Measurements from ENCODE around the gene TBL2. TPM values are rescaled to one million over a fixed set of nuclear protein-coding genes. Genes with fewer than 3 reads are reported as not detected.
"Not testable (repeated sequence)": the region's sequence is repeated elsewhere in the genome, so short reads cannot be mapped to it uniquely, and the experiment has no call there.

Gene TBL2
- total and polyA plus RNA-seq, 10 of the 15 experiments (the other 5 are each of a cell fraction or from before 2014, with no cell fraction given): 1.1 to 49.7 (median 26.7) TPM

DNA sequence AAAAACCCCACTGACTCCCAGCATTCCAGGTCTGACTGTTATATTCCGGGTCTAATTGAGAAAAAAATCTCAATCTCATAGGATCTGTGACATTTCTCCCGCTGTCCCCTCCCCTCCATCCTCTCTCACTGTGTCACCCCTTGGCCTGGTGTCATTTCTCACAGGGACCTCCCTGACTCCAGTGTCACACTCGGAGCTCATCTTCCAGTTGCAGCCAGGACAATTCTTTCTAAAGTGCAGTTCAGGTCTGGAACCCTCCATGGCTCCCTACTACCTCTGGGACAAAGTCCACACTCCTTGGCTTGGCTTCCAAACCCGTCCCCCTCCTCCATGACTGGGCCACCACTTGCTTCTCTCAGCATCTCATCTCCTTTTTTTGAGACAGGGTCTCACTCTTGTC lies 31.7 kb upstream of the TBL2 start:
- CTCF ChIA-PET: interaction anchor here (0.6 to 1.5 kb wide), 5 partner anchors 19 to 125 kb away, joined by 3 to 5 read pairs (median 3); no protein-coding TSS in a partner anchor
- TF ChIP-seq, protein P1, sequence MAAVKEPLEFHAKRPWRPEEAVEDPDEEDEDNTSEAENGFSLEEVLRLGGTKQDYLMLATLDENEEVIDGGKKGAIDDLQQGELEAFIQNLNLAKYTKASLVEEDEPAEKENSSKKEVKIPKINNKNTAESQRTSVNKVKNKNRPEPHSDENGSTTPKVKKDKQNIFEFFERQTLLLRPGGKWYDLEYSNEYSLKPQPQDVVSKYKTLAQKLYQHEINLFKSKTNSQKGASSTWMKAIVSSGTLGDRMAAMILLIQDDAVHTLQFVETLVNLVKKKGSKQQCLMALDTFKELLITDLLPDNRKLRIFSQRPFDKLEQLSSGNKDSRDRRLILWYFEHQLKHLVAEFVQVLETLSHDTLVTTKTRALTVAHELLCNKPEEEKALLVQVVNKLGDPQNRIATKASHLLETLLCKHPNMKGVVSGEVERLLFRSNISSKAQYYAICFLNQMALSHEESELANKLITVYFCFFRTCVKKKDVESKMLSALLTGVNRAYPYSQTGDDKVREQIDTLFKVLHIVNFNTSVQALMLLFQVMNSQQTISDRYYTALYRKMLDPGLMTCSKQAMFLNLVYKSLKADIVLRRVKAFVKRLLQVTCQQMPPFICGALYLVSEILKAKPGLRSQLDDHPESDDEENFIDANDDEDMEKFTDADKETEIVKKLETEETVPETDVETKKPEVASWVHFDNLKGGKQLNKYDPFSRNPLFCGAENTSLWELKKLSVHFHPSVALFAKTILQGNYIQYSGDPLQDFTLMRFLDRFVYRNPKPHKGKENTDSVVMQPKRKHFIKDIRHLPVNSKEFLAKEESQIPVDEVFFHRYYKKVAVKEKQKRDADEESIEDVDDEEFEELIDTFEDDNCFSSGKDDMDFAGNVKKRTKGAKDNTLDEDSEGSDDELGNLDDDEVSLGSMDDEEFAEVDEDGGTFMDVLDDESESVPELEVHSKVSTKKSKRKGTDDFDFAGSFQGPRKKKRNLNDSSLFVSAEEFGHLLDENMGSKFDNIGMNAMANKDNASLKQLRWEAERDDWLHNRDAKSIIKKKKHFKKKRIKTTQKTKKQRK (IDR thresholded peaks at IDR 0.05; ENCODE audit: low read depth, low read length): no peak
- TF ChIP-seq ZNF207 (IDR thresholded peaks at IDR 0.05; ENCODE audit: borderline replicate concordance) (no peak), EP300 (IDR thresholded peaks at IDR 0.05; ENCODE audit: borderline replicate concordance in 1 of 2, control insufficient read depth in 1 of 2, low read depth in 2 of 2, low read length in 2 of 2) (no peak), ATF7 (IDR thresholded peaks at IDR 0.05; ENCODE audit: low read depth) (no peak)
- TF ChIP-seq, protein P2, sequence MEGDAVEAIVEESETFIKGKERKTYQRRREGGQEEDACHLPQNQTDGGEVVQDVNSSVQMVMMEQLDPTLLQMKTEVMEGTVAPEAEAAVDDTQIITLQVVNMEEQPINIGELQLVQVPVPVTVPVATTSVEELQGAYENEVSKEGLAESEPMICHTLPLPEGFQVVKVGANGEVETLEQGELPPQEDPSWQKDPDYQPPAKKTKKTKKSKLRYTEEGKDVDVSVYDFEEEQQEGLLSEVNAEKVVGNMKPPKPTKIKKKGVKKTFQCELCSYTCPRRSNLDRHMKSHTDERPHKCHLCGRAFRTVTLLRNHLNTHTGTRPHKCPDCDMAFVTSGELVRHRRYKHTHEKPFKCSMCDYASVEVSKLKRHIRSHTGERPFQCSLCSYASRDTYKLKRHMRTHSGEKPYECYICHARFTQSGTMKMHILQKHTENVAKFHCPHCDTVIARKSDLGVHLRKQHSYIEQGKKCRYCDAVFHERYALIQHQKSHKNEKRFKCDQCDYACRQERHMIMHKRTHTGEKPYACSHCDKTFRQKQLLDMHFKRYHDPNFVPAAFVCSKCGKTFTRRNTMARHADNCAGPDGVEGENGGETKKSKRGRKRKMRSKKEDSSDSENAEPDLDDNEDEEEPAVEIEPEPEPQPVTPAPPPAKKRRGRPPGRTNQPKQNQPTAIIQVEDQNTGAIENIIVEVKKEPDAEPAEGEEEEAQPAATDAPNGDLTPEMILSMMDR (IDR thresholded peaks at IDR 0.05 in 2 of 3, conservative IDR thresholded peaks at IDR 0.05 in 1 of 3; ENCODE audit: control insufficient read depth in 2 of 3, extremely low read depth in 1 of 3, insufficient read depth in 1 of 3, low read depth in 3 of 3, low read length in 3 of 3): no peak
- H3K4me1 ChIP-seq (ENCODE audit: control insufficient read depth, insufficient read depth, low read length): no peaks in the 10 kb centered on the region

DNA sequence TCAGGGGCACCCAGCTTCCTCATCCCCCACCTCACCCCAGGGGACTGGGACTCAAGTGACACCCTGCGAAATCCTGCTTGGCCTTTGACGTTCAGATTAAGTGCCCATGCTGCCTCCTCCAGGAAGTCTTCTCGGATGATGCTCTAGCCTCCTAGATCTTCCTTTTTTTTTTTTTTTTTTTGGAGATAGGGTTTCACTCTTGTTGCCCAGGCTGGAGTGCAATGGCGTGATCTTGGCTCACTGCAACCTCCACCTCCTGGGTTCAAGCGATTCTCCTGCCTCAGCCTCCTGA lies 29.3 kb upstream of the TBL2 start:
- H3K9ac ChIP-seq (ENCODE audit: control insufficient read depth, insufficient read depth, low read length); H3K4me1 ChIP-seq (ENCODE audit: control insufficient read depth, insufficient read depth, low read length); H3K9me3 ChIP-seq (replicated peaks; ENCODE audit: control insufficient read depth, insufficient read depth, low read length); H3K36me3 ChIP-seq (ENCODE audit: control insufficient read depth in 2 of 2, insufficient read depth in 2 of 2, low read length in 1 of 2); H3K4me2 ChIP-seq (ENCODE audit: control insufficient read depth, insufficient read depth); BruUV-seq (replicated peaks); ATAC-seq; H3K27ac ChIP-seq (ENCODE audit: control insufficient read depth, insufficient read depth); H3K79me2 ChIP-seq (ENCODE audit: control insufficient read depth, insufficient read depth, low read length); POLR2A ChIA-PET; H3K27me3 ChIP-seq (replicated peaks in 1 of 2; ENCODE audit: control insufficient read depth in 2 of 2, insufficient read depth in 2 of 2, low read length in 1 of 2); H4K20me1 ChIP-seq (ENCODE audit: control insufficient read depth, insufficient read depth); DNase-seq (ENCODE audit: low read depth, low spot score); FAIRE-seq; H2AFZ ChIP-seq (ENCODE audit: control insufficient read depth, low read depth, low read length); H3K4me3 ChIP-seq: not testable (repeated sequence)
- ChIA-PET SMC1A (ENCODE audit: uncharacterized antibody, unreplicated experiment) (interaction anchor here (1.1 to 2.8 kb wide), 7 partner anchors 9 to 130 kb away, joined by 3 to 17 read pairs (median 6); partner anchors contain the start of genes ABHD11 and STX1A), CTCF (interaction anchor here (1.0 to 2.9 kb wide), 21 partner anchors 9 to 247 kb away, joined by 3 to 34 read pairs (median 8); partner anchors contain the start of genes ABHD11, STX1A and VPS37D), RAD21 (ENCODE audit: unreplicated experiment) (interaction anchor here (0.6 to 2.4 kb wide), 11 partner anchors 19 to 247 kb away, joined by 3 to 13 read pairs (median 6); partner anchors contain the start of gene ABHD11)
- intact Hi-C loops (cut with micrococcal nuclease; ENCODE audit: unreplicated experiment): loop anchor here (1.0 to 5.0 kb wide), 3 partner anchors 118 to 250 kb away; no protein-coding TSS in a partner anchor
- 22% methylated on average over 3 of the region's 5 CpGs for whole genome bisulfite sequencing (ENCODE audit: insufficient coverage, insufficient replicate concordance, low lambda C conversion rate, missing lambda C conversion rate)
- in situ Hi-C loops (cut with MboI): loop anchor here (5.0 kb wide), 2 partner anchors 125 to 250 kb away; no protein-coding TSS in a partner anchor

More for the DNA sequence above, 31.7 kb upstream of the TBL2 start:
- Histone ChIP-seq H3K27me3 (replicated peaks in 1 of 2; ENCODE audit: control insufficient read depth in 2 of 2, insufficient read depth in 2 of 2, low read length in 1 of 2) (no peaks in the 10 kb centered on the region; a peak in 2 of 4 replicates), H3K79me2 (ENCODE audit: control insufficient read depth, insufficient read depth, low read length) (no peaks in the 10 kb centered on the region), H3K9ac (ENCODE audit: control insufficient read depth, insufficient read depth, low read length) (no peak overlapping the region), H4K20me1 (ENCODE audit: control insufficient read depth, insufficient read depth) (no peaks in the 10 kb centered on the region), H2AFZ (ENCODE audit: control insufficient read depth, low read depth, low read length) (no peak overlapping the region), H3K4me3 (no peak overlapping the region), H3K27ac (ENCODE audit: control insufficient read depth, insufficient read depth) (no peak overlapping the region), H3K4me2 (ENCODE audit: control insufficient read depth, insufficient read depth) (no peak overlapping the region), H3K9me3 (replicated peaks; ENCODE audit: control insufficient read depth, insufficient read depth, low read length) (no peaks in the 10 kb centered on the region), H3K36me3 (ENCODE audit: control insufficient read depth in 2 of 2, insufficient read depth in 2 of 2, low read length in 1 of 2) (no peaks in the 10 kb centered on the region)
- in situ Hi-C loops (cut with MboI) (no loop called here), intact Hi-C loops (cut with micrococcal nuclease; ENCODE audit: unreplicated experiment) (loop anchor here (5.0 kb wide), 1 partner anchor 57 kb away; the partner anchor contains the start of gene VPS37D)
- DNase-seq (ENCODE audit: low read depth, low spot score) (no peak), FAIRE-seq (no peak), ATAC-seq (no peak)
- ChIA-PET RAD21 (ENCODE audit: unreplicated experiment) (no interaction called here), POLR2A (no interaction called here), SMC1A (ENCODE audit: uncharacterized antibody, unreplicated experiment) (interaction anchor here (1.1 kb wide), 1 partner anchor 127 kb away, joined by 5 read pairs; no protein-coding TSS in a partner anchor)
- no TSS peak for BruUV-seq (replicated peaks)
- 17% methylated on average over 4 of the region's 4 CpGs for WGBS (ENCODE audit: insufficient coverage, insufficient replicate concordance, low lambda C conversion rate, missing lambda C conversion rate)

Measured in GM12878 (cell line).